Kidney (tissue), 14 donors: ENCODE measurements around the gene CTNND2. TPM values are rescaled to one million over a fixed set of nuclear protein-coding genes. Genes with fewer than 3 reads are reported as not detected.
"Not testable (repeated sequence)": the region's sequence is repeated elsewhere in the genome, so short reads cannot be mapped to it uniquely, and the experiment has no call there.

ENCODE experiments used
- DNase-seq, 5 donors: peaks; one replicate each; pipeline ENCODE4 v3.0.0-alpha.2; 2013 to 2020
- FAIRE-seq: peaks from 2 replicates; lab custom pipeline; 2012; peaks lifted over from hg19 to GRCh38; lab: Jason Lieb, UNC
- H3K27ac ChIP-seq, 2 donors: one replicate each; pipeline ENCODE4 v1.7.0; 2013; ENCODE audit warnings: low read depth in 2 of 2, low read length in 2 of 2, inconsistent platforms in 1 of 2
- H3K27me3 ChIP-seq: one replicate; pipeline ENCODE4 v1.7.1; 2013; ENCODE audit warnings: low read length, inconsistent platforms; ENCODE audit not compliant: control insufficient read depth, insufficient read depth
- H3K36me3 ChIP-seq, 3 donors: one replicate each; pipeline versions ENCODE4 v1.7.0 to v1.7.1; 2013; ENCODE audit warnings: low read length in 3 of 3, control low read depth in 1 of 3, inconsistent platforms in 1 of 3; ENCODE audit not compliant: insufficient read depth in 3 of 3, control insufficient read depth in 2 of 3
- H3K4me1 ChIP-seq, 3 donors: one replicate each; pipeline versions ENCODE4 v1.7.0 to v1.7.1; 2013; ENCODE audit warnings: low read length in 3 of 3, inconsistent platforms in 1 of 3, low read depth in 1 of 3; ENCODE audit not compliant: control insufficient read depth in 2 of 3, insufficient read depth in 2 of 3
- H3K4me3 ChIP-seq, 3 donors: one replicate each; pipeline versions ENCODE4 v1.7.0 to v1.8.1; 2013; ENCODE audit warnings: low read length in 3 of 3, control low read depth in 1 of 3, inconsistent platforms in 1 of 3
- H3K9ac ChIP-seq, 3 donors: one replicate each; pipeline versions ENCODE4 v1.7.0 to v1.7.1; 2013; ENCODE audit warnings: low read length in 3 of 3, control low read depth in 1 of 3, inconsistent platforms in 1 of 3
- H3K9me3 ChIP-seq, 3 donors: one replicate each; pipeline versions ENCODE4 v1.7.0 to v1.7.1; 2013; ENCODE audit warnings: low read length in 3 of 3, control low read depth in 1 of 3, inconsistent platforms in 1 of 3; ENCODE audit not compliant: control insufficient read depth in 2 of 3, insufficient read depth in 1 of 3
- intact Hi-C: fragments of 100-400 bp; cut with DNase I; formaldehyde crosslinking; loops from one replicate; pipeline ENCODE4 v1.11.1; 2022
- polyA plus RNA-seq: library from polyadenylated mRNA; stranded (reverse); fragments of 350-450 nt; fragmentation: Illumina TruSeq; extraction: RNeasy Lipid Tissue Mini Kit (QIAGEN cat#74804); gene quantifications from one replicate; pipeline ENCODE4 v1.2.3, GENCODE V29; 2014; ENCODE audit warnings: low read depth, low replicate concordance; ENCODE audit not compliant: insufficient read depth
- total RNA-seq: library from RNA; stranded (reverse); fragmentation: NEBNext Ultra II Directional; extraction: Animal tissue kit (Norgen Biotek cat#: 25700); gene quantifications from one replicate; pipeline ENCODE4 v1.2.1, GENCODE V29; 2021
- TF ChIP-seq, protein P1 (sequence below): IDR thresholded peaks from 3 replicates; pipeline ENCODE4 v1.5.1; 2012; ENCODE audit warnings: mild to moderate bottlenecking, moderate library complexity, borderline replicate concordance; ENCODE audit not compliant: insufficient read depth; ENCODE audit errors: extremely low read depth
- donor health status: control.
- donor health status: control.
- donor health status: control.
- donor health status: control.
- donor health status: control.
- donor health status: DM: yes; HTN: yes; CAD: no.
- donor health status: Normal renal cell carcinoma (clear cell type).

Gene CTNND2
- total and polyA plus RNA-seq, 2 donors from 2014 or later = 0.15 to 0.79 TPM

GRCh38 chr5:11010429-11011210 lies 893.6 kb downstream of the CTNND2 start:
- DNase-seq = peak in 2 of 5 donors; percentile 24 to 27
- Histone ChIP-seq H3K9ac (no peak overlapping the region), H3K4me1 (no peaks in the 10 kb centered on the region), H3K36me3 (no peaks in the 10 kb centered on the region), H3K4me3 (no peak overlapping the region), H3K27ac (no peak overlapping the region), H3K27me3 (no peaks in the 10 kb centered on the region), H3K9me3 (no peaks in the 10 kb centered on the region)
- no peak for FAIRE-seq
- intact Hi-C loops = no loop called here
- TF ChIP-seq, protein P1, sequence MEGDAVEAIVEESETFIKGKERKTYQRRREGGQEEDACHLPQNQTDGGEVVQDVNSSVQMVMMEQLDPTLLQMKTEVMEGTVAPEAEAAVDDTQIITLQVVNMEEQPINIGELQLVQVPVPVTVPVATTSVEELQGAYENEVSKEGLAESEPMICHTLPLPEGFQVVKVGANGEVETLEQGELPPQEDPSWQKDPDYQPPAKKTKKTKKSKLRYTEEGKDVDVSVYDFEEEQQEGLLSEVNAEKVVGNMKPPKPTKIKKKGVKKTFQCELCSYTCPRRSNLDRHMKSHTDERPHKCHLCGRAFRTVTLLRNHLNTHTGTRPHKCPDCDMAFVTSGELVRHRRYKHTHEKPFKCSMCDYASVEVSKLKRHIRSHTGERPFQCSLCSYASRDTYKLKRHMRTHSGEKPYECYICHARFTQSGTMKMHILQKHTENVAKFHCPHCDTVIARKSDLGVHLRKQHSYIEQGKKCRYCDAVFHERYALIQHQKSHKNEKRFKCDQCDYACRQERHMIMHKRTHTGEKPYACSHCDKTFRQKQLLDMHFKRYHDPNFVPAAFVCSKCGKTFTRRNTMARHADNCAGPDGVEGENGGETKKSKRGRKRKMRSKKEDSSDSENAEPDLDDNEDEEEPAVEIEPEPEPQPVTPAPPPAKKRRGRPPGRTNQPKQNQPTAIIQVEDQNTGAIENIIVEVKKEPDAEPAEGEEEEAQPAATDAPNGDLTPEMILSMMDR = no peak

GRCh38 chr5:11009576-11009975 lies 894.7 kb downstream of the CTNND2 start:
- no peak for DNase-seq
- no peak for FAIRE-seq

DNA sequence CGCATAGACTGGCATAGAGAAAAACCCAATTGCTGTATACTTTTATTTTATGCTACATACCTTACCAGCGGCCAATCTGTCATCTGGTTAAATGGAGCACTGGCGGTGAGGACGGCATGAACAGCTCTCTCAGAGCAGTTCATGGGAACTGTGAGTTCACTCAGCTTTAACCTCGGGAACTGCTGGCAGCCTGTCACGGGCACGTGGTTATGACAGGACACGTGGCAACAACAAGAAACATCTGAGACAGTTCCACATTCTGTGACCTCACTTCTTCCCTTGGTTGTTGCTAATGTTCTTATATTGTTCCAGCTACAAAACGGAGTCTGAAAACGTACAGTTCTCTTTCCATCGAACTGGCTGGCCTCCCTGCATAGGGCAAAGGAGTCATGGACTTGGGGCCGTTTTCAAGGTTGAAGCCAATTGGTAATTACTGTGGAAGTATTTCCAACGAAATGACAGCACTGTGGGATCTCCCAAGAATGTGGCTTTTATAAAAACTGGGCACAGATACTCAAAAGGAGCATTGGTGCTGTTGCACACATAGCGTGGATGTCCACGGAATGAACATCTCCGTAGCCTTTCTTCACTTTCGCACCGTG lies 896.9 kb downstream of the CTNND2 start:
- intact Hi-C loops = no loop called here
- TF ChIP-seq, protein P1 = no peak
- Histone ChIP-seq H3K27me3 (no peaks in the 10 kb centered on the region), H3K9me3 (no peaks in the 10 kb centered on the region), H3K4me3 (no peak overlapping the region), H3K9ac (no peak overlapping the region), H3K27ac (no peak overlapping the region), H3K36me3 (no peaks in the 10 kb centered on the region), H3K4me1 (no peaks in the 10 kb centered on the region)
- DNase-seq (no peak), FAIRE-seq (no peak)

More at GRCh38 chr5:11009576-11009975, 894.7 kb downstream of the CTNND2 start:
- no peaks in the 10 kb centered on the region for H3K9me3 ChIP-seq
- H3K9ac ChIP-seq = no peak overlapping the region
- no peaks in the 10 kb centered on the region for H3K36me3 ChIP-seq
- H3K4me1 ChIP-seq = no peaks in the 10 kb centered on the region
- no peak overlapping the region for H3K27ac ChIP-seq
- intact Hi-C loops = no loop called here
- no peak overlapping the region for H3K4me3 ChIP-seq
- H3K27me3 ChIP-seq = no peaks in the 10 kb centered on the region
- TF ChIP-seq, protein P1 = no peak

- H3K9me3 ChIP-seq, intact Hi-C loops, H3K27ac ChIP-seq, H3K9ac ChIP-seq, DNase-seq, FAIRE-seq, H3K4me1 ChIP-seq, H3K27me3 ChIP-seq, H3K36me3 ChIP-seq, H3K4me3 ChIP-seq: not testable (repeated sequence)
Observed at GRCh38 chr5:11004523-11004922, 899.7 kb downstream of the CTNND2 start.
